GM18511 (cell line): ENCODE data around the gene TCAIM.
A peak's percentile ranks its signal among the peaks of the same experiment; 100 is the strongest.

Source experiments
- ATAC-seq: cut with Tn5 transposase; IDR thresholded peaks from one replicate; pipeline ENCODE4 v1.9.1; 2021; ENCODE audit warnings: mild to moderate bottlenecking, moderate library complexity; ENCODE audit not compliant: unreplicated experiment

The TCAIM gene

GRCh38 chr3:44338010-44338827 is at the start of gene TCAIM:
Gene TCAIM (plus strand): TSS chr3:44338766. CDS start chr3:44354783, 16,017 bp downstream.
- peak; percentile 93 for ATAC-seq

- no peak for ATAC-seq
These were observed 48.6 kb upstream of the TCAIM start for GRCh38 chr3:44289882-44290462.

GRCh38 chr3:44292276-44292675 is 46.3 kb upstream of the TCAIM start:
- no peak for ATAC-seq

GRCh38 chr3:44292947-44293346 is 45.6 kb upstream of the TCAIM start:
- no peak for ATAC-seq

- ATAC-seq = no peak
These were observed 41.3 kb upstream of the TCAIM start for GRCh38 chr3:44297255-44297654.

- ATAC-seq = no peak
These were observed 36.8 kb upstream of the TCAIM start for GRCh38 chr3:44301746-44302145.

GRCh38 chr3:44309500-44309899 is 29.1 kb upstream of the TCAIM start:
- ATAC-seq = no peak

- ATAC-seq = no peak
These were observed 19.7 kb upstream of the TCAIM start for GRCh38 chr3:44318891-44319311.

- ATAC-seq = no peak
These were observed 17.2 kb upstream of the TCAIM start for GRCh38 chr3:44321335-44321734.

GRCh38 chr3:44323341-44323955 is 15.1 kb upstream of the TCAIM start:
- ATAC-seq = no peak

GRCh38 chr3:44324584-44324983 is 14.0 kb upstream of the TCAIM start:
- ATAC-seq = no peak

- ATAC-seq = no peak
These were observed 12.5 kb upstream of the TCAIM start for GRCh38 chr3:44326019-44326418.

GRCh38 chr3:44326515-44326914 is 12.1 kb upstream of the TCAIM start:
- no peak for ATAC-seq

- ATAC-seq = no peak
These were observed 8.6 kb upstream of the TCAIM start for GRCh38 chr3:44329946-44330345.

GRCh38 chr3:44330444-44330843 is 8.1 kb upstream of the TCAIM start:
- no peak for ATAC-seq

- ATAC-seq = no peak
These were observed 4.2 kb upstream of the TCAIM start for GRCh38 chr3:44334326-44334725.

- ATAC-seq = no peak
These were observed 1.2 kb upstream of the TCAIM start for GRCh38 chr3:44337248-44337785.

- ATAC-seq = no peak
These were observed 212 bp downstream of the TCAIM start for GRCh38 chr3:44338828-44339127.

GRCh38 chr3:44339181-44340057 is 853 bp downstream of the TCAIM start:
- ATAC-seq = no peak

- ATAC-seq = no peak
These were observed 1.5 kb downstream of the TCAIM start for GRCh38 chr3:44340058-44340395.

- ATAC-seq = no peak
These were observed 3.7 kb downstream of the TCAIM start for GRCh38 chr3:44342176-44342790.
